Ureter (tissue), 1 donor: ENCODE results near the gene SOWAHC. TPM values are rescaled to one million over a fixed set of nuclear protein-coding genes. Genes with fewer than 3 reads are reported as not detected.
"Not testable (repeated sequence)": the region's sequence is repeated elsewhere in the genome, so short reads cannot be mapped to it uniquely, and the experiment has no call there.

Experiments used
- DNase-seq: peaks from one replicate; pipeline ENCODE4 v3.0.0-alpha.2; 2020; ENCODE audit warnings: low spot score
- total RNA-seq: library from RNA; stranded (reverse); gene quantifications from one replicate; pipeline ENCODE4 v1.2.4, GENCODE V29; 2023
- donor health status: DM: yes; HTN: yes; CAD: no.

The SOWAHC gene
- total RNA-seq, 1 donor from 2014 or later, result 19.6 TPM

DNA sequence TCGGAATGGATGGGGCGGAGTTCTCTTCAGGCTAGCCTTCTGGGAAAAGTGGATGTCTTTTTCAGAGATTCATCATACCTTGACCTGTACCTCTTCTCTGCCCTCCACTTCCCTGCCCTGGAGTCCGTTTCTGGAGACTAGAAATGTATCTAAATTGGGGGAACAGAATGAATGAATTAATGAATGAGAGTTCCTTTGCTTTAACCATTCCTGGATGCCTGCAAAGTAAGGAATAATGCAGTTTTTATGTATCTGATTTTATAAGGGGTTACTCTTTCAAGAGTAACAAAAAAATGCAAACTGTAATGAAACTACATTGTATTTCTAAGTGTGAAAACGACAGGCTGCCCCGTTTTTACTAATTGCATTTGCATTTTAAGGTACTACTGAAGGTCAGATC lies 2.0 kb downstream of the SOWAHC start:
- no peak for DNase-seq

DNA sequence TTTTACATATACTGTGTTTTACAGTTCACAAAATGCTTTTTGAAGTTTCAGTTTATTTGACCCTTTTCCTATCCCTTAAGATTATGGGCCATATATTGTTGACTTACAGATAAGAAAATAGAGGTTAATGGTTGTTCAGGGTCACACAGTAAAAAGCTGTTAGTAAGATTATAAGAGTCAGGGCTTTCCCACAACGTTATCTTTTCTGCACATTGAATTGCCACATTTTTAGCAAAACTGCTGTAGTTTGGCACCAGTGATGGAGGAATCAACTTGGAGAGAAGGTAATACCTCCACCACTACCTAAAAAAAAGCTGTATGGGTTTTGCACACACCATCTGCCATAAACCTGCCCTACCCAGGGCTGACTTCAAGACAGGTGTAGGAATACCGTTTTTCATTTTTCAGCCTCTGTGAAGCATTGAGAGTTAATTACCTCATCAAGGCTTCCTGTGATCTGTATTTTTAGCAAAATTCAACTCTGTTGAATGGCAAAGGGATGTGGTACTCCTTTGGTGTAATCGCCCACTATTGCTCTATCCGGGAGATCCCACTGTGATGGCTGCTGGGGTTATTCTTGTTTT lies 5.0 kb downstream of the SOWAHC start:
- no peak for DNase-seq

DNA sequence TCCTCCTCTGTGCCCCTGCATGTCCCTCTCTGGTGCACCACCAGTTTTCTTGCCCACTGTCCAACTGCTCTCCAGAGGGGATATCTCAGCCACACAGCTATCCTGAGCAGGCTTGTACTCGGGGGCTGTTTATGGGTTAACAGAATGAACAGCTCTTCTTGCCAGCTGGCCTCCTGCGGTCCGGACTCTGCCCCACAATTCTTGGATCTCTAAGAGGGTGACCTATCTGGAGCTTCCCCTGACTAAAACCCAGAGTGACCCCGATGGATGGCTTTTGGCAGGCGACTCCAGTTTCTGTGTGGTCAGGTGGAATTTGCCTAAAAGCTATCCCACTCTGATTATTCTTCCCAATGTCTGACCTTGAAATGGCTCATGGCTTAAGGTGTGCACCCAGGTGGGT lies 9.1 kb downstream of the SOWAHC start:
- DNase-seq, result no peak

DNA sequence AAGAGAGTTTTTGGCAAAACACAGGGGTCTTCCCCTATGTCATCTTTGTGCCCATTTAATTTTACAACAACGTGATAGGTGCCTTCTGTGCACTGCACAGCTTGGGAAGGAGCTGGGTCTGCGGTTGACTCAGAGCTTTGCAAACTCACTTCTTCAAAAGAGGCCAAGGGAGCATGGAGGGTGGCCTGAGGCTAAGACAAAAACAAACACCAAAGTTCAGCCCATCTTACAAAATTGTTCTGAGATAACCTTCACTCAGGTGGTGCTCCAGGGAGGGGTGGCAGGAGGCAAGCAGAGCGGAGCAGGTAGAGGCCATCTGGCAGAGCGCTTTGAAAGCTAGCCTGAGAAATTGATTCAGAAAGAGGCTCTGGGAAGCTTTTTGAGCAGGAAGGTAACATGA lies 9.8 kb downstream of the SOWAHC start:
- no peak for DNase-seq

DNA sequence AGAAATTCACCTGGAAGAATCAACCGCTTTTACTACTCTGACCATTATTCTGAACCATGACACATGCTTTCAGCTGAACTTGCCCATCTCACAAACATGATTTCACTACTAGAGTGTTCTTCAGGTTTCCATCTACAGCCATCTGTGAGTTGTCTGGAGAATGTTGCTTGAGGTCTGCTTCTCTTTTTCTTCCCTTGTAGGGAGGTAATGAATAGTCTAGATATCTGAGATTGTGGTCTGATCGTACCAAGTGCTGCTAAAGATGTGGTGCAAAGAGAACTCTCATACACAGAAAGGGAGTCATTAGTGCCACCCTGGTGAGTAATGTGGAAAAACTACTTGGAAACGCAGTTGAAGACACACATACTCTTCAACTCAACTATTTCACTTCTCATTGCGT lies 10.2 kb downstream of the SOWAHC start:
- DNase-seq, result no peak

DNA sequence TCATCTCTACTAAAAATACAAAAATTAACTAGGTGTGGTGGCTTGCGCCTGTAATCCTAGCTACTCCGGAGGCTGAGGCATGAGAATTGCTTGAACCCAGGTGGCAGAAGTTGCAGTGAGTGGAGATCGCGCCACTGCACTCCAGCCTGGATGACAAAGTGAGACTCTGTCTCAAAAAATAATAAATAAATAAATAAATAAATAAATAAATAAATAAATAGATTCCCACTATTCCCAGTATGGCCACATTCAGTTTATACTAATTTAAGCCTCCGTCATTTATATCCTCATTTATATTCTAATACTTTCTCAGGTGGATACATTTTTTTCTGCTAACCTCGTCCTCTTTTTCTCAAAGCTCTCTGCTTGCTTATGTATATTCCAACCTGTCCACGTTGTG lies 14.2 kb downstream of the SOWAHC start:
- not testable (repeated sequence) for DNase-seq

DNA sequence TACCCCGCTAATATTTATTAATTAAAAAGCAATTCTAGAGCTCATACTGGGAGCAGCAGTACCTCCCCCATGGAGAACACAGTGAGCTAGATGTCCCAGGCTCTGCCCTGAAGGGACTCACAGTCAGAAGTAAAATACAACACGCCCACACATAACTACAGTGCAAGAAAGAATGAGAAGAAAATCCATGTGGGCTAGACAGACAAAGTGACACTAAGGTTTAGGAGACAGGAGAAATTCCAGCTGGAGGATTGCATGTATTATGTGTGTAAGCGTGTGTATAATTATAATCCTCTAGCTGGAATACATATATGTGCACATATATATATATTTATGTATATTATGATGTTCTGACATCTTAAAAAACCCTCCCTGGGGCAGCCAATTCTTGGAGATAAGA lies 15.7 kb downstream of the SOWAHC start:
- DNase-seq, result no peak

DNA sequence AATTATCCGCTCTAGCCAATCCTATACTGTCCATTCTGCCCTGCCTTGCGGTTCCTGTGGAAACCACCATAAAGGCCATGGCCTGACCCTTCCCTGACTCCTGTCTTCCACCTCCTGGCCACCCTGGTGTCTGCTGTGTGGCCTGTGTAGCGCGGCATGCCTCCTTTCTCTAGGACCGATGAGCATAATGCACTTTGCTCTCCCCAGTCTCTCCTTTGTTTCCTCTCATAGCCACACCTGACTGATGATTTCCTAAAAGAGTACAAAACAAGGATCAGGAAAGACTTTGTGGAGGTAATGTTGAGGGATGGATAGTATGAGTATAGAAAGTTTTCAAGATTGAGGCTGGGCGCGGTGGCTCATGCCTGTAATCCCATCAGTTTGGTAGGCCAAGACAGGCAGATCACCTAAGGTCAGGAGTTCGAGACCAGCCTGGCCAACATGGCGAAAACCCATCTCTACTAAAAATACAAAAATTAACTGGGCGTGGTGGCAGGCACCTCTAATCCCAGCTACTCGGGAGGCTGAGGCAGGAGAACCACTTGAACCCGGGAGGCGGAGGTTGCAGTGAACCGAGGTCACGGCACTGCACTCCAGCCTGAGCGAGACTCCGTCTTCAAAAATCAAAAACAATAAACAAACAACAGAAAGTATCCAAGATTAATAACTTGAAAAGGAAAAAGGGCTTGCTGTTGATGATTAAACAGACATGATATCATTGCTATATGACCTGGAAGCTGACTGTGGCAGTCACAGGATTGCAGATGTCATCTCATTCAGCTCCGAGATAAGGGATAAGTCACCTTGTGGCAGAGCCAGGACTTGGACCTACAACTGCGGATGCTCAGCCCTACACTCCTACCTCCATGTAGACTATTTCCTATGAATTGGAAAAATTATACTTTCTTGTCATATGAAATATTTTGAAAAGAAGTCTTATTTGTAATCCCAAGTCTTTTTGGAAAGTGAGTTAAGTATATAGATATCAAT lies 16.6 kb downstream of the SOWAHC start:
- DNase-seq, result no peak

DNA sequence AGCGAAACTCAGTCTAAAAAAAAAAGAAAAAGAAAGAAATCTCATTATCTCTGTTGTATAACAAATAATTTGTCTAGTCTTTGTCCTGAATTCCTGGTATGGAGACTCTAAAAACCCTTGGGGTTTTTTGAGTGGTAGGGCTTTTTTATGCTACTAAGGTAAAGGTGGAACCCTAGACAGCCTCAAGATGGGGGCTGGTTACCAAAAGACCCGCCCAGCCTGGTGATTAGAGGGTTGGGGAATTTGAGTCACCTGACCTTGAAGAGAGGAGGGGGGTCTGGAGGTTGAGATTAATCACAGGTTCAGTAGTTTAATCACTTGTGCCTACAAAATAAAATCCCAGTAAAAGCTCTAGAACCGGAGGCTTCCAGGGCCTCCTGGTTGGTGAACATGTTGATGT lies 17.6 kb downstream of the SOWAHC start:
- DNase-seq, result no peak

DNA sequence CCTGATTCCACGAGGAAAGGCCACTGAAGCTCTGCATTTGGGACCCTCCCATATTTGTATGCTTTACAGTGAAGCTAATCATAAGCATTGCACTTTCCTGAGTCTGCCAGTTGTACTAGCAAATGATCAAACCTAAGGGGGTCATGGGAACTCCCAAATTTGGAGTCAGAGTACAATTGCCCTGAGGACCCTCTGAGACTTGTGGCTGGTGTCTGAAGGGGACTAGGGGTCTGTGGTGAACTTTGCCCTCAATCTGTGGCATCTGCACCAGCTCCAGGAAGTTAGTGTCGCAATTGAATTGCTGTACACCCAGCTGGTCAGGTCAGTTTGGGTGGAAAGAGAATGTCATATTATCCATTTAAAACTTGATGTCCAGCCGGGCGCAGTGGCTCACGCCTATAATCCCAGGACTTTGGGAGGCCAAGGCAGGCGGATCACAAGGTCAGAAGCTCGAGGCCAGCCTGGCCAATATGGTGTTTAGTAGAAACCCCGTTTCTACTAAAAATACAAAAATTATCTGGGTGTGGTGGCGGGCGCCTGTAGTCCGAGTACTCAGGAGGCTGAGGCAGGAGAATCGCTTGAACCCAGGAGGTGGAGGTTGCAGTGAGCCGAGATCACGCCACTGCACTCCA lies 18.1 kb downstream of the SOWAHC start:
- no peak for DNase-seq

DNA sequence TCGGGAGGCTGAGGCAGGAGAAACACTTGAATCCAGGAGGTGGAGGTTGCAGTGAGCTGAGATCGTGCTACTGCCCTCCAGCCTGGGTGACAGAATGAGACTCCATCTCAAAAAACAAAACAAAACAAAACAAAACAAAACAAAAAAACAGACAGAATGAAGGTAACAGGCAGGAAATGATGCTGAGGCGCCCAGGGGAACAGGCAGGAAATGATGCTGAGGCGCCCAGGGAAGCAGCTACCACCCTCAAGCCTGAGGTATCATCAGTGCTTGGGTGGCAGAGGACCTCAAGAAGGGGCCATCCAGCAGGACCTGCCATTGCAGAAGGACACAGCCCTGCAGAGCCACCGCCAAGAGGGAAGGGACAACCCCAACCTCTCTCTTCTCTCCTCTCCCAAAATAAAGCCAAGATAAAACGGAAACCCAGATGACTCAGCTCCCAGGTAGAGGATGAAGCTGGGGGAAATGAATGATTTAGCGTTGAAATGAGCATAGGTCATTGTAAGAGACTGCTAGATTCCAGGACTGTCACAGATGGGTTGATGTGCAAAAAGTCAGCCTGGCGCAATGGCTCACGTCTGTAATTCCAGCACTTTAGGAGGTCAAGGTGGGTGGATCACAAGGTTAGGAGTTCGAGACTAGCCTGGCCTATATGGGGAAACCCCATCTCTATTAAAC lies 19.3 kb downstream of the SOWAHC start:
- no peak for DNase-seq

DNA sequence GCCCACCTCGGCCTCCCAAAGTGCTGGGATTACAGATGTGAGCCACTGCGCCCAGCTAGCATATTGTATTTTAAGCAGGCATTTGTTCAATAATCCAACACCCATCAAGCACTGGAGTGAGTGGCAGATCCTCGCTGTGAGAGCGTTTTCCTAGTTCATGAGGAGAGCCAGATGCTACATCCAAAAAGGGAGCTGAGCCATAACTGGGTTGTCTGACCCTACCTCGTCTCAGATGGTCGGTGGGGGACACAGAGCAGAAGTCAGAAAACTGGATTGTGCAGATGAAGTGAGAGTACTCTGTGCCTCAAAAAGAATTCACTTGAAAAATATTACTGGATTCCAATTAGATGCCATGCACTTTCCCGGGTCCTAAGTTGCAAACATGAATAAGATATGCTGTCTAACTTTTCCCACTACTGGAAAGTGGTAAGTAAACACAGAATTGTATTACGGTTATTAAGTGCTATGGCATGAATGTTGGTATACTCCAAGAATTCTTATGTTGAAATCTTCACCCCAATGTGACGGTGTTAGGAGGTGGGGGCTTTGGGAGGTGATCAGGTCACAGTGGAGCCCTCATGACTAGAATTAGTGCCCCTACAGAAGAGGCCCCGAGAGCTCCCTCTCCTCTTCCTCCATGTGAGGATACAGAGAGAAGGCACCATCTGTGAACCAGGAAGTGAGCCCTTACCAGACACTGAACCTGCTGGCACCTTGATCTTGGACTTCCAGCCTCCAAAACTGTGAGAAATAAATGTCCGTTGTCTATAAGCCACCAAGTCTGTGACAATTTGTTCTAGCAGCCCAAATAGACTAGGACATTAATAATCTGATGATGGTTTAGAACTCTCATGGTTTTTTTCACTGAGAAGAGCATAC lies 21.5 kb downstream of the SOWAHC start:
- no peak for DNase-seq

DNA sequence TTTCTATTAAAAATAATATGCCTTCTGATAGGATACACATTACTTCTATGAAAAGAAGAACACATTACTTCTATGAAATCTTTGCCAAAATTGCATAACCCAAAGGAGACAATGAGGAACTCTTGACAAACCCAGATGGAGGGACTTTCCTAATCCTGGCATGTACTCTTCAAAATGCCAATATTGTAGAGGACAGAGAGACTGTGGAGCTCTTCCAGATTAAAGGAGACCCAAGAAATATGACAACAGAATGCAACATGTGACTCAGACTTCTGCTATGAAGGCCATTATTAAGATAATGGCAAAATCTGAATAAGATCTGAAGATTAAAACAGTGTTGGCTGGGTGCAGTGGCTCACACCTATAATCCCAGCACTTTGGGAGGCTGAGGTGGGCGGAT lies 22.2 kb downstream of the SOWAHC start:
- DNase-seq, result no peak

DNA sequence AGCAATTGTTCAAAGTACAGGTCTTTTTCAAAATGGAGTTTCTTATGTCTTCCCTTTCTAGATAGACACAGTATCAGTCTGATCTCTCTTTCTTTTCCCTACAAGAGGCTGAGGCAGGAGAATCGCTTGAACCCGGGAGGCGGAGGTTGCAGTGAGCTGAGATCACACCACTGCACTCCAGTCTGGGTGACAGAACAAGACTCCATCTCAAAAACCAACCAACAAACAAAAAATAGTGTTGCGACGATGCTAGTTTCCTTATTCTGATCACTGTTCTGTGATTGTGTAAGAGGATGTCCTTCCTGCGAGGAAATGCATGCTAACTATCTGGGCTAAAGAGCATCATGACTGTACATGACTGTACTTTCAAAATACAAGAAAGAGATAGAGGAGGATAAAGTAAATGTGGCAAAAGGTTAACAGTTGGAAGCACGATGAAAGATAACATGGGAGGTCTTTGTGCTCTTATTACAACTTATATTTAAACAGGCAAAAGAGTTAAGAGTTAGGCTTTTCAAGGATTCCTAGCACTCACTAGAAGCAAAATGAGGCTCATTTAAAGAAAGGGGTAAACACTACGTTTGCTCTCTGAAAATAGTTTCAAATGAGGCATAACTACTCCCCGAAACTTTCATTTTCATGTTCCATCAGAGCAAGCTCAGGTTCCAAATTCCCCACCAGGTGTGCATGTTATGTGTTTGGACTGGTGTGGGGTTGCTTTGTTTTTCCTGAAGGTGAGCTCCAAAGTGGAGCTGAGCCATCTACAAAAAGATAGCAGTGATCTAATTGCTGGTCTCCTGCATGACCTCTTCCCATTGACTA lies 23.8 kb downstream of the SOWAHC start:
- no peak for DNase-seq

DNA sequence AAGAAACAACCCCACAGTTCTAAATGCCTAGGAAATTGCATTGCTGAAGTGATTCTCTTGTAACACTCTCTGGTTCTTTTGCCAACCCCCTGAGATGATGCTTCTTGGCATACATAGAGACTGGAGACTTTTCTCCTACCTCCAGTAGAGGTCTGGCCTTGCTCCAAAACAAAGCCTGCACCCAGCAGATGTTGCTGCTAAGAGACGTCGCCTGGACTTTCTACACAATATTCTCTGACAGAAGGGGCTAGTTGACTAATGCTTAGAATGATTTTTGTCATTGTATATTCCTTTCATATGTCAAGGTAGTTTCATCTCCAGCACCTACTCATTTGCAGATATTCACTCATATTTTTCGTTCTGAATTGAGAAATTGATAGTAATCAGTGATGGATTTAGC lies 24.6 kb downstream of the SOWAHC start:
- DNase-seq, result no peak

DNA sequence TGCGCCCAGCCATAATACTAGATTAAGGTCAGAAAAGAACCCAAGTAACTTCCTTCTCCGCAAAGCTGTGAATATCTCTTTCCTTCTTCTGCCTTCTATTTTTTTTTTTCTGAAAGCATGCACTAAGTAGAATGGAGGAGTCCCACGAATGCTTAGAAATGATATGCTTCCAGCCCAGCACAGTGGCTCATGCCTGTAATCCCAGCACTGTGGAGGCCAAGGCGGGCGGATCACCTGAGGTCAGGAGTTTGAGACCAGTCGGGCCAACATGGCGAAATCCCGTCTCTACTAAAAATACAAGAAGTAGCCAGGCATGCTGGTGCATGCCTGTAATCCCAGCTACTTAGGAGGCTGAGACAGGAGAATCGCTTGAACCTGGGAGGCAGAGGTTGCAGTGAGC lies 25.8 kb downstream of the SOWAHC start:
- not testable (repeated sequence) for DNase-seq

DNA sequence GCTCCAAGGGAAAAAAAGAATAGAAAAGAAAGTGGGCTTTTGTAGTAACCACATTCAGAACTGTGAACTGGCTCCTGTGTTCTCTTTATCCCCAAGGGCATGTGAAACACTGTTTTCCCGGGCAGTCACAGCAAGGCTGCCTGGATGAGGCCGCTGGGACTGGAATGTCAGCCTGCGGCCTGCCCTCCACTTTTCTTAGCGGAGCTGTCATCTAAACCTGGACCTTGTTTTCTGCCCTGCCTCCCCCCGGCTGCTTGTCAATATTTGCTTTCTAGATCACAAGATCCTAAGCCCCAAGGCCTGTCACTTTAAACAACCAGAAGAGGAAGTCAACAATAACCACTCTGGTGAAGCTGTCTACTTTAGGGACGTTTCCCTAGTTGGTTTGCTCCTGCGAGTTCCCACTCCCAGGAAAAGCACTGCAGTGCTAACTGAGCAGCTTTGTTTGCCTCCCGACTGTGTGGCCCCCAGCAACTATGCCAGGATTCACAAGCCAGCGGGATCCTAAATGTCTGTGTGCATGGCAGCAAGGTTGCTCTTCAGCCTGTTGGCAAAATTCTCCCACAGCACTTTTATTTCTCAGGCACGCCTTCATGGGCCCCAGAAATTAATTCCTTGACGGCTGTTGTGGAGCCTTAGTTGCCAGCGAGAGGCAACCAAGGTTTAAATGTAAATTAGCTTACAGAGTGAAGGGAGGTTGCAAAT lies 30.6 kb downstream of the SOWAHC start:
- DNase-seq, result peak; percentile 60

DNA sequence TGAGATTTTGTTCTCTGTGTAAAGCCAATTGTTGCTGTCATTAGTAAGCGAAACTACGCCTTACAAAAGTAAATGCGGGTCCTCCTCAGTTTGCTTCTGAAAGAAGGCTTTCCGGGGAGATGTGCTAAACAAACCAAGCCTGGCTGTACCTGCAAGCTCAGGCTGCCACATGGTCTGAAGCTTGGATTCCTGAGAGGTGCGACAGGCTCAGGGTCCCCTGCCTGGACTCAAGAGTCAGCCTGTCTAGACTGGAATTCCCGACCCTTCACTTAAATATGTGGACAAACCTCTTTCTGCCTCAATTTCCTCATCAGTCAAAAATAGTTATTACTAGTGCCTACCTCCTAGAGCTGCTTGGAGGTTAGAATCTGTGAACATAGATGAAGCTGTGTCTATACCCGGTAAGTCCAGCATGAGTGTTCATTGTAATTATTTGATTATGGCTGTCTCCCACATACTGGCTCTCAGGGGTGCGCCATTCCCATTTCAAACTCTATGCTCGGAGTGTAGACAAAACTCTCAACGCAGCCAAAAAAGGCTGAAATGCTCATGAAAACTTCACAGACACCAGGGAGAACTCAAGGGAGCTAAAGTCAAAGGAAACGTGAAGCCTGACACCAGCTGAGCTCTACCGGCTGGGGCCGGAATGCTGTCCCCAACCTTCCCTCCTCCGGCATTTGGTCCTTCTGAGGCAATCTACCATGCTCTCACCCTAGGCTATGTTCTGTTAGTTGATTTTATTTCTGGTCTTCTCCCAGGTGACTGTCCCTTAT lies 31.4 kb downstream of the SOWAHC start:
- DNase-seq, result no peak

DNA sequence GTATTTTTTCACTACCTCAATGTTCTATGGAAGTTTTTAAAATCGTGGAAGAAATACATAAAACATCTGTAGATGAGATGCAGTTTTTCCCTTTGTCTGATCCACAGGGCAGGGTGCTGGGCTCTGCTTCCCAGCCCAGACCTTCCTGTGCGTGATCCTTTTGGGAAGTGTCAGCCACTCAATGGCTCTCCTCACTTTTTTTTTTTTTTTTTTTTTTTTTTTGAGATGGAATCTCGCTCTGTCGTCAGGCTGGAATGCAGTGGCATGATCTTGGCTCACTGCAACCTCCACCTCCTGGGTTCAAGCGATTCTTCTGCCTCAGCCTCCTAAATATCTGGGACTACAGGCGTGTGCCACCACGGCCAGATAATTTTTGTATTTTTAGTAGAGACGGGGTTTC lies 32.8 kb downstream of the SOWAHC start:
- DNase-seq, result no peak
